Measurements from ENCODE around the gene SPATA45. TPM values are rescaled to one million over a fixed set of nuclear protein-coding genes. Genes with fewer than 3 reads are reported as not detected.

SPATA45 gene
- total and polyA plus RNA-seq, 2 of the 8 experiments (the other 6 are each of a cell fraction or from before 2014, with no cell fraction given), result 0.21 to 0.65 TPM

GRCh38 chr1:212867192-212867591 is 19.7 kb upstream of the SPATA45 start:
- no peak overlapping the region for H2AFZ ChIP-seq (ENCODE audit: low read length)
- no peak overlapping the region for H3K14ac ChIP-seq (ENCODE audit: insufficient read length)
- peaks cover 14 to 82% (median 37%) of the 10 kb centered on the region in 4 experiments; a peak in 7 of 8 replicates for H3K36me3 ChIP-seq (ENCODE audit: control insufficient read depth in 2 of 4, insufficient read depth in 4 of 4, low read length in 3 of 4)
- no peak overlapping the region for H2BK12ac ChIP-seq (ENCODE audit: low read depth, low read length)
- no peak overlapping the region for H2BK5ac ChIP-seq (ENCODE audit: low read depth, low read length)
- peaks cover under 1 to 83% of the 10 kb centered on the region in 2 experiments; a peak in 3 of 4 replicates for H3K79me2 ChIP-seq (ENCODE audit: control insufficient read depth in 1 of 2, insufficient read depth in 2 of 2, low read length in 2 of 2)
- H2BK120ac ChIP-seq (replicated peaks; ENCODE audit: low read depth, low read length), result no peak overlapping the region
- no peak overlapping the region for H4K5ac ChIP-seq (ENCODE audit: insufficient read length, low read depth, low read length)
- no peak overlapping the region for H2BK15ac ChIP-seq (ENCODE audit: low read length)
- H2AK5ac ChIP-seq (ENCODE audit: low read depth, low read length), result no peak overlapping the region
- ChIA-PET CTCF (ENCODE audit: partially characterized antibody) (interaction anchor here (1.2 kb wide), 1 partner anchor 46 kb away, joined by 3 read pairs; no protein-coding TSS in a partner anchor), POLR2A (ENCODE audit: partially characterized antibody) (interaction anchor here (1.1 to 3.2 kb wide), 5 partner anchors 8 to 33 kb away, joined by 3 to 25 read pairs (median 9); partner anchors contain the start of gene FLVCR1)
- no peaks in the 10 kb centered on the region for H3K9me3 ChIP-seq (ENCODE audit: insufficient read depth in 2 of 2, low read depth in 1 of 2, low read length in 1 of 2)
- no peaks in the 10 kb centered on the region for H3K79me1 ChIP-seq (ENCODE audit: low read depth, low read length)
- H3K4me2 ChIP-seq (ENCODE audit: insufficient read depth in 1 of 2, low read depth in 2 of 2, low read length in 2 of 2), result no peak overlapping the region
- H3K56ac ChIP-seq (replicated peaks; ENCODE audit: insufficient read length, low read depth, low read length), result no peak overlapping the region
- no peak overlapping the region for H2BK20ac ChIP-seq (ENCODE audit: low read length)
- no peaks in the 10 kb centered on the region; a peak in 1 of 7 replicates for H3K4me1 ChIP-seq (replicated peaks in 1 of 4; ENCODE audit: control insufficient read depth in 3 of 4, insufficient read depth in 4 of 4, low read length in 3 of 4)
- H4K20me1 ChIP-seq (replicated peaks in 1 of 2; ENCODE audit: control insufficient read depth in 1 of 2, insufficient read depth in 2 of 2, low read length in 2 of 2), result peaks cover 6 to 13% of the 10 kb centered on the region in 2 experiments
- WGBS, 2 experiments (ENCODE audit: extremely low coverage in 1 of 2, insufficient coverage in 1 of 2, insufficient read length in 1 of 2, insufficient replicate concordance in 2 of 2, low coverage in 1 of 2, low lambda C conversion rate in 2 of 2, missing lambda C conversion rate in 1 of 2), result 41% methylated on average over 1 of the region's 1 CpG; no CpG with 5 or more reads in 1 of the 2 experiments
- no peak overlapping the region for H4K8ac ChIP-seq (ENCODE audit: extremely low read depth, insufficient read depth, low read length)
- FAIRE-seq (no peak), DNase-seq (ENCODE audit: low read depth in 1 of 2, low spot score in 2 of 2) (no peak)
- H3K27ac ChIP-seq (ENCODE audit: low read depth, low read length), result no peak overlapping the region
- no peak overlapping the region for H3K9ac ChIP-seq (replicated peaks in 1 of 4; ENCODE audit: extremely low read depth in 1 of 4, low read depth in 3 of 4, low read length in 3 of 4)
- H3K23me2 ChIP-seq (ENCODE audit: low read depth, low read length), result no peaks in the 10 kb centered on the region
- no peaks in the 10 kb centered on the region for H3K27me3 ChIP-seq (replicated peaks in 1 of 4; ENCODE audit: control insufficient read depth in 3 of 4, extremely low read depth in 1 of 4, insufficient read depth in 3 of 4, low read length in 3 of 4)
- H3K4me3 ChIP-seq (ENCODE audit: extremely low read depth in 1 of 4, insufficient read depth in 2 of 4, low read depth in 3 of 4, low read length in 4 of 4), result no peak overlapping the region
- H3K23ac ChIP-seq (ENCODE audit: insufficient read length), result no peak overlapping the region
- no peak overlapping the region for H3K4ac ChIP-seq (replicated peaks; ENCODE audit: insufficient read length, low read depth, low read length)
- no peak overlapping the region for H4K91ac ChIP-seq (replicated peaks; ENCODE audit: insufficient read length, low read length)
- H3K18ac ChIP-seq (ENCODE audit: extremely low read depth, low read length), result no peak overlapping the region
- TF ChIP-seq, protein P1, sequence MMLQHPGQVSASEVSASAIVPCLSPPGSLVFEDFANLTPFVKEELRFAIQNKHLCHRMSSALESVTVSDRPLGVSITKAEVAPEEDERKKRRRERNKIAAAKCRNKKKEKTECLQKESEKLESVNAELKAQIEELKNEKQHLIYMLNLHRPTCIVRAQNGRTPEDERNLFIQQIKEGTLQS (IDR thresholded peaks at IDR 0.05; ENCODE audit: insufficient read depth, low read depth, low read length), result no peak
- TF ChIP-seq NANOG (IDR thresholded peaks at IDR 0.05; ENCODE audit: insufficient read depth, low read depth, low read length, poor library complexity, severe bottlenecking), result no peak
- no peak for TF ChIP-seq SP2 (IDR thresholded peaks at IDR 0.05; ENCODE audit: low read length)
- no peak for TF ChIP-seq BRCA1 (IDR thresholded peaks at IDR 0.05; ENCODE audit: low read depth, low read length)
- TF ChIP-seq CTCF (IDR thresholded peaks at IDR 0.05; ENCODE audit: control extremely low read depth in 1 of 3, insufficient read depth in 1 of 3, low read depth in 1 of 3, low read length in 3 of 3), result no peak
- no peak for TF ChIP-seq CBX5 (IDR thresholded peaks at IDR 0.05; ENCODE audit: low read depth, low read length)
- no peak for TF ChIP-seq POLR2AphosphoS5 (IDR thresholded peaks at IDR 0.05; ENCODE audit: low read depth, low read length)
- TF ChIP-seq SIX5 (IDR thresholded peaks at IDR 0.05; ENCODE audit: low read depth, low read length), result no peak
- no peak for TF ChIP-seq CHD2 (IDR thresholded peaks at IDR 0.05; ENCODE audit: low read length)
- TF ChIP-seq TAF1 (IDR thresholded peaks at IDR 0.05; ENCODE audit: low read depth, low read length), result no peak
- TF ChIP-seq EP300 (IDR thresholded peaks at IDR 0.05; ENCODE audit: borderline replicate concordance in 1 of 2, low read depth in 2 of 2, low read length in 2 of 2), result no peak

Data from H1 (cell line).